ENCODE measurements around the gene GABRG3.

- TF ChIP-seq POLR2AphosphoS5 (IDR thresholded peaks at IDR 0.05; ENCODE audit: low read depth, low read length) (no peak), POLR2A (IDR thresholded peaks at IDR 0.05; ENCODE audit: low read depth, low read length) (no peak)
Measured at GRCh38 chr15:26935322-26935721, 35.7 kb upstream of the GABRG3 start.

Measured in GM12891 (cell line).